IMR-90 (cell line): Measurements from ENCODE around the gene HCN4. TPM values are rescaled to one million over a fixed set of nuclear protein-coding genes. Genes with fewer than 3 reads are reported as not detected.
A peak's percentile ranks its signal among the peaks of the same experiment; 100 is the strongest.

Experiments
- ATAC-seq: fragments of 200-7000 bp; cut with Tn5 transposase; 2 replicates; pipeline ENCODE4 v1.9.1; 2020; ENCODE audit warnings: low read depth, mild to moderate bottlenecking, moderate library complexity
- BruUV-seq: library from RNA; stranded (reverse); fragments of 400-500 nt; replicated peaks from 2 replicates; lab custom pipeline; 2021; lab: Mats Ljungman, UMichigan
- CTCF ChIA-PET: fragments of 300-600 bp; formaldehyde crosslinking; extraction: SDS; loops from one replicate; lab custom pipeline; 2021; ENCODE audit warnings: antibody characterized with exemption; lab: Yijun Ruan, JAX
- POLR2A ChIA-PET: fragments of 300-600 bp; sonication (Branson Sonifier 250); formaldehyde crosslinking; loops from one replicate; lab custom pipeline; 2022; ENCODE audit warnings: antibody characterized with exemption; ENCODE audit not compliant: unreplicated experiment; lab: Charles Lee
- DNase-seq: peaks from one replicate; pipeline ENCODE4 v3.0.0; 2013
- H2AFZ ChIP-seq: replicated peaks from 2 replicates; pipeline ENCODE3; 2013; ENCODE audit warnings: low read length, mild to moderate bottlenecking; ENCODE audit not compliant: poor library complexity
- H2AK5ac ChIP-seq: 2 replicates; pipeline ENCODE4 v1.6.1; 2013; ENCODE audit warnings: low read depth, low read length, inconsistent platforms
- H2AK9ac ChIP-seq: replicated peaks from 2 replicates; pipeline ENCODE3; 2013; ENCODE audit warnings: mild to moderate bottlenecking, low read depth, low read length, moderate library complexity; ENCODE audit not compliant: poor library complexity
- H2BK120ac ChIP-seq: 2 replicates; pipeline ENCODE4 v1.6.1; 2013; ENCODE audit warnings: low read depth, low read length, inconsistent platforms
- H2BK15ac ChIP-seq: 3 replicates; pipeline ENCODE4 v1.6.1; 2013; ENCODE audit warnings: low read depth, low read length, inconsistent platforms
- H2BK20ac ChIP-seq: 2 replicates; pipeline ENCODE4 v1.6.1; 2013; ENCODE audit warnings: low read depth, mild to moderate bottlenecking, inconsistent platforms, low read length, moderate library complexity
- H2BK5ac ChIP-seq: 2 replicates; pipeline ENCODE4 v1.6.1; 2013; ENCODE audit warnings: mild to moderate bottlenecking, low read depth, low read length, inconsistent platforms; ENCODE audit not compliant: poor library complexity, severe bottlenecking
- H3K14ac ChIP-seq: replicated peaks from 2 replicates; pipeline ENCODE4 v1.6.1; 2013; ENCODE audit warnings: low read depth, low read length, inconsistent platforms
- H3K18ac ChIP-seq: 2 replicates; pipeline ENCODE4 v1.6.1; 2013; ENCODE audit warnings: low read depth, low read length, control low read depth
- H3K23ac ChIP-seq: 2 replicates; pipeline ENCODE4 v1.6.1; 2013; ENCODE audit warnings: low read depth, low read length, inconsistent platforms
- H3K27ac ChIP-seq: 2 replicates; pipeline ENCODE4 v1.5.1; 2013; ENCODE audit warnings: mild to moderate bottlenecking, control low read depth, low read length; ENCODE audit not compliant: insufficient read depth
- H3K27me3 ChIP-seq: 2 replicates; pipeline ENCODE4 v1.6.1; 2013; ENCODE audit warnings: low read length; ENCODE audit not compliant: control insufficient read depth, insufficient read depth
- H3K36me3 ChIP-seq: 2 replicates; pipeline ENCODE4 v1.6.1; 2013; ENCODE audit warnings: low read length, mixed read lengths; ENCODE audit not compliant: control insufficient read depth, insufficient read depth
- H3K4ac ChIP-seq: 2 replicates; pipeline ENCODE4 v1.6.1; 2013; ENCODE audit warnings: low read depth, low read length, inconsistent platforms
- H3K4me1 ChIP-seq: 2 replicates; pipeline ENCODE4 v1.6.1; 2013; ENCODE audit warnings: low read length, mixed read lengths; ENCODE audit not compliant: control insufficient read depth, insufficient read depth
- H3K4me2 ChIP-seq: 2 replicates; pipeline ENCODE4 v1.6.1; 2013; ENCODE audit warnings: low read depth, mild to moderate bottlenecking, control low read depth, low read length, moderate library complexity
- H3K4me3 ChIP-seq: 2 replicates; pipeline ENCODE4 v1.5.1; 2013; ENCODE audit warnings: low read depth, mild to moderate bottlenecking, control low read depth, low read length, moderate library complexity; ENCODE audit not compliant: insufficient read depth
- H3K56ac ChIP-seq: 2 replicates; pipeline ENCODE4 v1.6.1; 2013; ENCODE audit warnings: low read length, inconsistent platforms; ENCODE audit not compliant: insufficient read depth; ENCODE audit errors: extremely low read depth
- H3K79me1 ChIP-seq, 2 experiments: 2 replicates each; pipeline ENCODE4 v1.6.1; 2013; ENCODE audit warnings: low read length in 2 of 2, inconsistent platforms in 1 of 2, low read depth in 1 of 2
- H3K9ac ChIP-seq: 2 replicates; pipeline ENCODE4 v1.6.1; 2013; ENCODE audit warnings: low read depth, low read length, control low read depth
- H3K9me1 ChIP-seq: 2 replicates; pipeline ENCODE4 v1.6.1; 2013; ENCODE audit warnings: low read length, inconsistent platforms; ENCODE audit not compliant: insufficient read depth
- H3K9me3 ChIP-seq: 2 replicates; pipeline ENCODE4 v1.6.1; 2013; ENCODE audit warnings: low read length; ENCODE audit not compliant: control insufficient read depth, insufficient read depth
- H4K20me1 ChIP-seq: 2 replicates; pipeline ENCODE4 v1.6.1; 2013; ENCODE audit warnings: low read length, inconsistent platforms; ENCODE audit not compliant: insufficient read depth
- H4K5ac ChIP-seq: 2 replicates; pipeline ENCODE4 v1.6.1; 2013; ENCODE audit warnings: mild to moderate bottlenecking, low read depth, low read length, control low read depth
- H4K8ac ChIP-seq, 2 experiments: 2 replicates each; pipeline ENCODE4 v1.6.1; 2013; ENCODE audit warnings: low read depth in 2 of 2, low read length in 2 of 2, control low read depth in 1 of 2, inconsistent platforms in 1 of 2
- H4K91ac ChIP-seq: 2 replicates; pipeline ENCODE4 v1.6.1; 2013; ENCODE audit warnings: low read depth, low read length, inconsistent platforms; ENCODE audit not compliant: insufficient read depth
- BHLHE40 ChIP-seq: fragments of 150-350 bp; IDR thresholded peaks from 2 replicates; pipeline ENCODE4 v1.6.1; 2016; ENCODE audit warnings: mild to moderate bottlenecking, low read depth, low read length
- MAZ ChIP-seq: IDR thresholded peaks from 2 replicates; pipeline ENCODE4 v1.6.1; 2012; ENCODE audit warnings: low read depth, mild to moderate bottlenecking, low read length, improper control_type of control experiment, moderate library complexity, borderline replicate concordance
- MXI1 ChIP-seq: IDR thresholded peaks from 2 replicates; pipeline ENCODE4 v1.6.1; 2012; ENCODE audit warnings: low read depth, mild to moderate bottlenecking, low read length, moderate library complexity, borderline replicate concordance
- NFE2L2 ChIP-seq: fragments of 150-350 bp; IDR thresholded peaks from 2 replicates; pipeline ENCODE4 v1.6.1; 2016; ENCODE audit warnings: low read depth, mild to moderate bottlenecking, low read length
- RFX5 ChIP-seq: IDR thresholded peaks from 2 replicates; pipeline ENCODE4 v1.8.0; 2012; ENCODE audit warnings: low read depth, mild to moderate bottlenecking, low read length, moderate library complexity
- WGBS, 2 experiments: methylation state at CpG; one replicate each; pipeline versions ENCODE4 v1.1.5 to v1.1.7; 2013; ENCODE audit warnings: missing lambda C conversion rate in 2 of 2; ENCODE audit not compliant: insufficient read length in 1 of 2; ENCODE audit errors: extremely low coverage in 2 of 2; 5-methylcytosine and 5-hydroxymethylcytosine counted together
- dilution Hi-C: fragments of 300-500 bp; cut with HindIII; formaldehyde crosslinking; loops from one replicate; pipeline ENCODE4 v1.14.3; 2018; ENCODE audit warnings: low sequenced_read_pairs; ENCODE audit not compliant: unreplicated experiment
- in situ Hi-C: fragments of 300-500 bp; cut with MboI; formaldehyde crosslinking; loops from 3 replicates; pipeline ENCODE4 v1.14.3; 2019; ENCODE audit warnings: low sequenced_read_pairs, inconsistent platforms, mixed read lengths
- intact Hi-C: fragments of 100-400 bp; cut with micrococcal nuclease; formaldehyde crosslinking; loops from 2 replicates; pipeline ENCODE4 v1.10.0; 2022
- polyA plus RNA-seq, 3 experiments: library from polyadenylated mRNA; depleted of rRNA; stranded (reverse); fragments of >200 nt; gene quantifications; 2 replicates each; pipeline ENCODE4 v1.2.3, GENCODE V29; 2012; ENCODE audit warnings: low replicate concordance in 1 of 3
- total RNA-seq: library from RNA; depleted of rRNA; stranded (reverse); fragments of >200 nt; gene quantifications from 2 replicates; pipeline ENCODE4 v1.2.3, GENCODE V29; 2012

The HCN4 gene
- total and polyA plus RNA-seq, 2 of the 4 experiments (the other 2 are of a cell fraction) = not detected

DNA sequence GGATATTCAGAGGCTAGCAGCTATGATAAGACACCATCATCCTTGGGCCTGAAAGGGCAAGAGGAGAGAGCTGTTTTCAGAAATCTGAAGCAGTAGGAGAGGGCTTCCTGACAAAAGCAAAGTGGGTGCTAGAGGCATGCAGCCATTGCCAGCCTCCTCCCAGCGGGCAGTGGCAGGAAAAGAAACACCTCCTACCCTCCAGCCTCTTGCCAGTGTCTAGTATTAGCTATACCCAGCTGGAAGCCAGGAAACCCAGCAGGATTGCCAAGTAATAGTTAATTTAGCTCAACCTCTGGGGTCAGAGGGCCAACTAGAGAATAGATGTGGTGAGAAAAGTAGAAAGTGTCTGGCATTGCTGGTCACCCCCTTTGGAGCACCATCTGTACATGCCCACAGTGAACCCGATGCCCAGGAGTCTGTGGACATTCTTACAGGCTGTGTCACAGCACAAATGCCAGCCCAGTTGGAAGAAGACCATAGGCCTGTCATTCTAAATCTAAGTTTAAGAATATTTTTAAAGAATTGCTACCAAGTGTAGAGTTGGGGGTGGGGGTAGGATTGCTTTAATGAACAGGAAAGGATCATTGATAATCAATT is 85.3 kb downstream of the HCN4 start:
- TF ChIP-seq BHLHE40 = no peak
- no peak for TF ChIP-seq NFE2L2
- TF ChIP-seq RFX5 = no peak
- no peak for TF ChIP-seq MAZ
- no peak for TF ChIP-seq MXI1
- ChIA-PET POLR2A (no interaction called here), CTCF (interaction anchor here (0.7 kb wide), 1 partner anchor 9 kb away, joined by 4 read pairs; no protein-coding TSS in a partner anchor)
- dilution Hi-C loops = no loop called here
- no peak overlapping the region for H3K9ac ChIP-seq
- H3K23ac ChIP-seq = no peak overlapping the region
- no peaks in the 10 kb centered on the region for H3K79me1 ChIP-seq
- no peaks in the 10 kb centered on the region for H3K27me3 ChIP-seq
- no peak overlapping the region for H2AK9ac ChIP-seq
- H2BK5ac ChIP-seq = no peak overlapping the region
- H2BK15ac ChIP-seq = no peak overlapping the region
- no peak overlapping the region for H3K4me3 ChIP-seq
- no peak overlapping the region for H2AFZ ChIP-seq
- no peak overlapping the region for H3K18ac ChIP-seq
- in situ Hi-C loops = no loop called here
- H4K5ac ChIP-seq = no peak overlapping the region
- ATAC-seq (peak; percentile 45), DNase-seq (no peak)
- no peak overlapping the region for H4K91ac ChIP-seq
- no peaks in the 10 kb centered on the region for H4K20me1 ChIP-seq
- H3K14ac ChIP-seq = no peak overlapping the region
- no peak overlapping the region for H3K4me2 ChIP-seq
- peaks cover 11% of the 10 kb centered on the region; the same call in 1 of the 2 replicates for H3K36me3 ChIP-seq
- H3K9me1 ChIP-seq = peaks cover 4% of the 10 kb centered on the region; the same call in 1 of the 2 replicates
- no peak overlapping the region for H3K56ac ChIP-seq
- no peak overlapping the region for H2BK20ac ChIP-seq
- intact Hi-C loops = loop anchor here (5.0 kb wide), 1 partner anchor 419 kb away; no protein-coding TSS in a partner anchor
- no peak overlapping the region for H2AK5ac ChIP-seq
- no TSS peak for BruUV-seq
- no peak overlapping the region for H3K4ac ChIP-seq
- WGBS, 2 experiments = no CpG with 5 or more reads among the region's 2 CpGs
- H3K27ac ChIP-seq = no peak overlapping the region
- H4K8ac ChIP-seq = no peak overlapping the region
- H2BK120ac ChIP-seq = no peak overlapping the region
- no peaks in the 10 kb centered on the region for H3K4me1 ChIP-seq
- H3K9me3 ChIP-seq = no peaks in the 10 kb centered on the region
